Measurements from ENCODE around the gene MRPS21. TPM values are rescaled to one million over a fixed set of nuclear protein-coding genes. Genes with fewer than 3 reads are reported as not detected.

The MRPS21 gene
- 10 to 100 TPM; 28.6 to 59.3 (median 38.6) TPM for total RNA-seq

GRCh38 chr1:150293433-150294253 is at the start of gene MRPS21:
Gene MRPS21 (plus strand): TSS chr1:150293861. CDS start chr1:150294367, 506 bp downstream.
- no peaks in the 10 kb centered on the region for H3K36me3 ChIP-seq
- intact Hi-C loops (cut with DNase I; ENCODE audit: low total_unique reads): no loop called here
- H3K4me1 ChIP-seq: peaks cover 0 to 3% of the 10 kb centered on the region in 2 donors
- no peaks in the 10 kb centered on the region for H3K9me3 ChIP-seq
- peak within 1 kb of the TSS; percentile 60 to 84 for H3K4me3 ChIP-seq
- TF ChIP-seq POLR2A (IDR thresholded peaks at IDR 0.05) (peak; percentile 21 to 73), CTCF (IDR thresholded peaks at IDR 0.05) (no peak)
- no peaks in the 10 kb centered on the region for H3K27me3 ChIP-seq
- peak within 1 kb of the TSS; percentile 73 to 83 for H3K27ac ChIP-seq
- DNase-seq: peak; percentile 89 to 90

- no peak overlapping the region for H3K4me3 ChIP-seq
Observed at GRCh38 chr1:150249936-150250335, 43.7 kb upstream of the MRPS21 start.

GRCh38 chr1:150256198-150256553 is 37.5 kb upstream of the MRPS21 start:
- Histone ChIP-seq H3K27ac (peak overlapping the region in 1 of 2 donors; percentile 67), H3K36me3 (no peaks in the 10 kb centered on the region), H3K4me1 (peaks cover 0 to 8% of the 10 kb centered on the region in 2 donors), H3K9me3 (no peaks in the 10 kb centered on the region), H3K4me3 (peak overlapping the region in 1 of 2 donors; percentile 17), H3K27me3 (no peaks in the 10 kb centered on the region)
- TF ChIP-seq POLR2A (IDR thresholded peaks at IDR 0.05): no peak
- no peak for TF ChIP-seq CTCF (IDR thresholded peaks at IDR 0.05)
- intact Hi-C loops (cut with DNase I; ENCODE audit: low total_unique reads): no loop called here
- no peak for DNase-seq

More at GRCh38 chr1:150249936-150250335, 43.7 kb upstream of the MRPS21 start:
- H3K36me3 ChIP-seq: no peaks in the 10 kb centered on the region
- no peaks in the 10 kb centered on the region for H3K4me1 ChIP-seq
- intact Hi-C loops (cut with DNase I; ENCODE audit: low total_unique reads): no loop called here
- TF ChIP-seq POLR2A (IDR thresholded peaks at IDR 0.05) (no peak), CTCF (IDR thresholded peaks at IDR 0.05) (no peak)
- H3K27ac ChIP-seq: no peak overlapping the region
- H3K9me3 ChIP-seq: no peaks in the 10 kb centered on the region
- no peaks in the 10 kb centered on the region for H3K27me3 ChIP-seq
- DNase-seq: no peak

- Histone ChIP-seq H3K9me3 (no peaks in the 10 kb centered on the region), H3K36me3 (no peaks in the 10 kb centered on the region), H3K4me1 (peaks cover 0 to 8% of the 10 kb centered on the region in 2 donors), H3K27ac (no peak overlapping the region), H3K4me3 (no peak overlapping the region), H3K27me3 (no peaks in the 10 kb centered on the region)
- intact Hi-C loops (cut with DNase I; ENCODE audit: low total_unique reads): no loop called here
- TF ChIP-seq POLR2A (IDR thresholded peaks at IDR 0.05) (no peak), CTCF (IDR thresholded peaks at IDR 0.05) (no peak)
- DNase-seq: no peak
Observed at GRCh38 chr1:150256554-150257341, 36.9 kb upstream of the MRPS21 start.
